K562 (cell line): ENCODE measurements around the gene TM7SF2. TPM values are rescaled to one million over a fixed set of nuclear protein-coding genes. Genes with fewer than 3 reads are reported as not detected.

Experiments used
- ARNT ChIP-seq, 2 experiments: fragments of 450-650 bp; IDR thresholded peaks; 2 replicates each; pipeline ENCODE4 v1.6.1; 2016; ENCODE audit warnings: mild to moderate bottlenecking in 1 of 2
- BRD9 ChIP-seq: fragments of 450-650 bp; IDR thresholded peaks from 2 replicates; pipeline ENCODE4 v1.6.1; 2018; ENCODE audit warnings: low read depth; ENCODE audit not compliant: partially characterized antibody
- CSDE1 ChIP-seq, 2 experiments: fragments of 450-650 bp; IDR thresholded peaks; 2 replicates each; pipeline ENCODE4 v1.6.1; 2016; ENCODE audit warnings: mild to moderate bottlenecking in 1 of 2
- DIDO1 ChIP-seq: fragments of 450-650 bp; IDR thresholded peaks from 2 replicates; pipeline ENCODE4 v1.6.1; 2016; ENCODE audit warnings: low read depth, missing biosample characterization, missing genetic modification characterization
- KAT7 ChIP-seq: sonication (generic); formaldehyde crosslinking; IDR thresholded peaks from 2 replicates; pipeline ENCODE4 v1.8.0; 2022; ENCODE audit warnings: missing genetic modification reagents, mild to moderate bottlenecking, borderline replicate concordance
- MIER1 ChIP-seq: fragments of 450-650 bp; IDR thresholded peaks from 2 replicates; pipeline ENCODE4 v1.6.1; 2016; ENCODE audit warnings: antibody characterized with exemption, mild to moderate bottlenecking, low read depth
- NCOA1 ChIP-seq: fragments of 450-650 bp; IDR thresholded peaks from 2 replicates; pipeline ENCODE4 v1.6.1; 2016; ENCODE audit warnings: low read depth
- ZBED1 ChIP-seq: IDR thresholded peaks from 2 replicates; pipeline ENCODE4 v1.6.1; 2014
- ZC3H4 ChIP-seq: sonication (generic); formaldehyde crosslinking; IDR thresholded peaks from 2 replicates; pipeline ENCODE4 v1.9.0; 2021; ENCODE audit warnings: missing genetic modification reagents, borderline replicate concordance
- ZC3H8 ChIP-seq: fragments of 450-650 bp; IDR thresholded peaks from 2 replicates; pipeline ENCODE4 v1.6.1; 2017
- polyA plus RNA-seq, 8 experiments: library from polyadenylated mRNA; depleted of rRNA in 4 of 8; stranded (reverse) in 5 of 8; unstranded in 3 of 8; fragments of >200 nt; fragmentation: Nextera tagmentation in 2 of 8; fragmentation: Illumina TruSeq in 1 of 8; extraction: Ambion mirVana in 2 of 8; extraction: Trizol in 1 of 8; gene quantifications; 2 replicates each; pipeline versions ENCODE4 v1.2.1 to v1.2.3, GENCODE V29; 2011 to 2014; ENCODE audit warnings: inconsistent platforms in 1 of 8, missing spikeins in 1 of 8
- total RNA-seq, 7 experiments: library from RNA; depleted of rRNA in 6 of 7; stranded (reverse); fragments of >200 nt in 6 of 7; fragmentation: Illumina TruSeq in 2 of 7; extraction: Trizol in 2 of 7; gene quantifications; 2 replicates each; pipeline versions ENCODE4 v1.2.1 to v1.2.3, GENCODE V29; 2011 to 2021; ENCODE audit warnings: low replicate concordance in 1 of 7
- TF ChIP-seq, protein P1 (sequence below), 2 experiments: IDR thresholded peaks; 2 replicates each; pipeline ENCODE4 v1.6.1; 2012; ENCODE audit warnings: improper control_type of control experiment in 2 of 2, low read depth in 2 of 2, low read length in 2 of 2, borderline replicate concordance in 1 of 2

TM7SF2 gene
- total and polyA plus RNA-seq, 9 of the 15 experiments (the other 6 are each of a cell fraction or from before 2014, with no cell fraction given), result 1.2 to 22.0 (median 14.3) TPM

DNA sequence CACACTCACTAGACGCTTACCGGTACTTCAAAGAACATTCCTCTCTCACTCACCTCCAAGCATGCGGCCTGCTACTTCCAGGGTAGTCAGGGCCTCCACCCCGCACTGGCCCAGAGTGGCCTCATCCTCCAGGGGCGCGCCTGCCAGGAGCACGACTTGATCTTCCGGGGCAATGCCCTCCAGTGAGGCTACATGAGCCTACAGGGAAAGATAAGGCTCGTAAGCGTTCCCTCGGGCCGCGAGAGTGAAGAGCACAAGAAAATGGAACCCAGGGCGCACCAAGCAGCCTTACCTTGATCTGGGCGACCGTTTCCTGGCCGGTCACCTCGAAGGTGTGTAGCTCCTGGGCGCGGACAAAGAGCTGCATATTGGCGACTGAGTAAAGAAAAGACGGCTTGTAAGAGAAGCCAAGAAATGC, 9.8 kb downstream of the TM7SF2 start (continued):
- TF ChIP-seq, protein P1, sequence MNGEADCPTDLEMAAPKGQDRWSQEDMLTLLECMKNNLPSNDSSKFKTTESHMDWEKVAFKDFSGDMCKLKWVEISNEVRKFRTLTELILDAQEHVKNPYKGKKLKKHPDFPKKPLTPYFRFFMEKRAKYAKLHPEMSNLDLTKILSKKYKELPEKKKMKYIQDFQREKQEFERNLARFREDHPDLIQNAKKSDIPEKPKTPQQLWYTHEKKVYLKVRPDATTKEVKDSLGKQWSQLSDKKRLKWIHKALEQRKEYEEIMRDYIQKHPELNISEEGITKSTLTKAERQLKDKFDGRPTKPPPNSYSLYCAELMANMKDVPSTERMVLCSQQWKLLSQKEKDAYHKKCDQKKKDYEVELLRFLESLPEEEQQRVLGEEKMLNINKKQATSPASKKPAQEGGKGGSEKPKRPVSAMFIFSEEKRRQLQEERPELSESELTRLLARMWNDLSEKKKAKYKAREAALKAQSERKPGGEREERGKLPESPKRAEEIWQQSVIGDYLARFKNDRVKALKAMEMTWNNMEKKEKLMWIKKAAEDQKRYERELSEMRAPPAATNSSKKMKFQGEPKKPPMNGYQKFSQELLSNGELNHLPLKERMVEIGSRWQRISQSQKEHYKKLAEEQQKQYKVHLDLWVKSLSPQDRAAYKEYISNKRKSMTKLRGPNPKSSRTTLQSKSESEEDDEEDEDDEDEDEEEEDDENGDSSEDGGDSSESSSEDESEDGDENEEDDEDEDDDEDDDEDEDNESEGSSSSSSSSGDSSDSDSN (IDR thresholded peaks at IDR 0.05; ENCODE audit: borderline replicate concordance in 1 of 2, low read depth in 2 of 2, low read length in 2 of 2), result no peak
- TF ChIP-seq KAT7 (CRISPR knock-in tag) (0 out of 2 replicates have a peak, but pooled peaks have one; percentile 92), ZC3H8 (no peak), DIDO1 (tag) (no peak), MIER1 (0 out of 2 replicates have a peak, but pooled peaks have one; percentile 34), NCOA1 (no peak), BRD9 (peak; percentile 76), CSDE1 (IDR thresholded peaks at IDR 0.05) (no peak), ARNT (IDR thresholded peaks at IDR 0.05) (0 out of 4 replicates have a peak, but pooled peaks of 1 of the 2 experiments have one; percentile 47), ZBED1 (no peak), ZC3H4 (CRISPR knock-in tag) (peak; percentile 53; the same call in 1 of the 2 replicates)
